ENCODE results near the gene UNC50. TPM values are rescaled to one million over a fixed set of nuclear protein-coding genes. Genes with fewer than 3 reads are reported as not detected.

The UNC50 gene
- total and polyA plus RNA-seq, 2 donors (not counting 1 experiment from before 2014, with no cell fraction given) = 64.1 to 71.4 TPM

- Histone ChIP-seq H3K27ac (ENCODE audit: insufficient read depth, low read length) (no peak overlapping the region), H2AFZ (ENCODE audit: low read length) (no peak overlapping the region), H3K27me3 (ENCODE audit: control insufficient read depth, insufficient read depth, low read length) (no peaks in the 10 kb centered on the region), H3K9ac (ENCODE audit: insufficient read depth, low read length) (no peak overlapping the region), H3K36me3 (ENCODE audit: control insufficient read depth, insufficient read depth, low read length) (no peaks in the 10 kb centered on the region), H3K4me3 (replicated peaks in 1 of 4; ENCODE audit: control extremely low read depth in 1 of 4, insufficient read depth in 1 of 4, low read depth in 3 of 4, low read length in 4 of 4) (no peak overlapping the region), H3K9me3 (ENCODE audit: control insufficient read depth, insufficient read depth, low read depth, low read length) (no peaks in the 10 kb centered on the region), H3K79me2 (ENCODE audit: control insufficient read depth, insufficient read depth, low read length) (no peaks in the 10 kb centered on the region), H4K20me1 (ENCODE audit: control insufficient read depth, extremely low read depth, insufficient read depth, low read length) (no peaks in the 10 kb centered on the region), H3K4me1 (ENCODE audit: control insufficient read depth, extremely low read depth, insufficient read depth, low read length) (no peaks in the 10 kb centered on the region), H3K4me2 (ENCODE audit: extremely low read depth, insufficient read depth, low read length) (no peak overlapping the region)
- no peak for DNase-seq (ENCODE audit: low read depth in 2 of 2)
- TF ChIP-seq CTCF (conservative IDR thresholded peaks at IDR 0.05 in 1 of 2, IDR thresholded peaks at IDR 0.05 in 1 of 2; ENCODE audit: low read depth in 1 of 2, low read length in 2 of 2) (no peak), EZH2 (IDR thresholded peaks at IDR 0.05; ENCODE audit: low read length, missing control alignments) (no peak)
Measured at GRCh38 chr2:98663511-98664090, 55.2 kb downstream of the UNC50 start.

- Histone ChIP-seq H3K4me2 (ENCODE audit: extremely low read depth, insufficient read depth, low read length) (no peak overlapping the region), H4K20me1 (ENCODE audit: control insufficient read depth, extremely low read depth, insufficient read depth, low read length) (no peaks in the 10 kb centered on the region), H2AFZ (ENCODE audit: low read length) (no peak overlapping the region), H3K27ac (ENCODE audit: insufficient read depth, low read length) (no peak overlapping the region), H3K79me2 (ENCODE audit: control insufficient read depth, insufficient read depth, low read length) (no peaks in the 10 kb centered on the region), H3K27me3 (ENCODE audit: control insufficient read depth, insufficient read depth, low read length) (no peaks in the 10 kb centered on the region), H3K36me3 (ENCODE audit: control insufficient read depth, insufficient read depth, low read length) (no peaks in the 10 kb centered on the region), H3K4me3 (replicated peaks in 1 of 4; ENCODE audit: control extremely low read depth in 1 of 4, insufficient read depth in 1 of 4, low read depth in 3 of 4, low read length in 4 of 4) (no peak overlapping the region), H3K4me1 (ENCODE audit: control insufficient read depth, extremely low read depth, insufficient read depth, low read length) (no peaks in the 10 kb centered on the region), H3K9ac (ENCODE audit: insufficient read depth, low read length) (no peak overlapping the region), H3K9me3 (ENCODE audit: control insufficient read depth, insufficient read depth, low read depth, low read length) (no peaks in the 10 kb centered on the region)
- TF ChIP-seq CTCF (conservative IDR thresholded peaks at IDR 0.05 in 1 of 2, IDR thresholded peaks at IDR 0.05 in 1 of 2; ENCODE audit: low read depth in 1 of 2, low read length in 2 of 2) = no peak
- peak in 1 of 2 donors; percentile 3 for DNase-seq (ENCODE audit: low read depth in 2 of 2)
Measured at GRCh38 chr2:98664323-98664722, 55.9 kb downstream of the UNC50 start.

GRCh38 chr2:98665677-98666076, 57.3 kb downstream of the UNC50 start:
- TF ChIP-seq EZH2 (IDR thresholded peaks at IDR 0.05; ENCODE audit: low read length, missing control alignments) (no peak), CTCF (conservative IDR thresholded peaks at IDR 0.05 in 1 of 2, IDR thresholded peaks at IDR 0.05 in 1 of 2; ENCODE audit: low read depth in 1 of 2, low read length in 2 of 2) (no peak)
- Histone ChIP-seq H4K20me1 (ENCODE audit: control insufficient read depth, extremely low read depth, insufficient read depth, low read length) (no peaks in the 10 kb centered on the region), H2AFZ (ENCODE audit: low read length) (no peak overlapping the region), H3K79me2 (ENCODE audit: control insufficient read depth, insufficient read depth, low read length) (no peaks in the 10 kb centered on the region), H3K4me3 (replicated peaks in 1 of 4; ENCODE audit: control extremely low read depth in 1 of 4, insufficient read depth in 1 of 4, low read depth in 3 of 4, low read length in 4 of 4) (no peak overlapping the region), H3K9me3 (ENCODE audit: control insufficient read depth, insufficient read depth, low read depth, low read length) (no peaks in the 10 kb centered on the region), H3K9ac (ENCODE audit: insufficient read depth, low read length) (no peak overlapping the region), H3K4me2 (ENCODE audit: extremely low read depth, insufficient read depth, low read length) (no peak overlapping the region), H3K36me3 (ENCODE audit: control insufficient read depth, insufficient read depth, low read length) (no peaks in the 10 kb centered on the region), H3K27me3 (ENCODE audit: control insufficient read depth, insufficient read depth, low read length) (no peaks in the 10 kb centered on the region), H3K4me1 (ENCODE audit: control insufficient read depth, extremely low read depth, insufficient read depth, low read length) (no peaks in the 10 kb centered on the region), H3K27ac (ENCODE audit: insufficient read depth, low read length) (no peak overlapping the region)
- DNase-seq (ENCODE audit: low read depth in 2 of 2) = no peak

Other genes with a start within 250 kb of the UNC50 start
- 19.0 and 26.1 TPM in 2 replicates for gene INPP4A, start 163.7 kb upstream of the UNC50 start, total RNA-seq
- gene INPP4A, start 163.7 kb upstream of the UNC50 start, polyA plus RNA-seq = 8.8 and 10.2 TPM in 2 replicates
- 33.4 and 38.6 TPM in 2 replicates for gene COA5, start 77 bp upstream of the UNC50 start, total RNA-seq
- gene COA5, start 77 bp upstream of the UNC50 start, polyA plus RNA-seq = 19.3 and 22.5 TPM in 2 replicates
- gene MGAT4A, start 122.5 kb downstream of the UNC50 start, total RNA-seq = 0.17 and 0.26 TPM in 2 replicates
- gene MGAT4A, start 122.5 kb downstream of the UNC50 start, polyA plus RNA-seq = 0.08 and 0.10 TPM in 2 replicates